Mucosa of descending colon (tissue), 3 donors: ENCODE results near the gene B3GNT3. TPM values are rescaled to one million over a fixed set of nuclear protein-coding genes. Genes with fewer than 3 reads are reported as not detected.

ENCODE experiments used
- ATAC-seq: fragments of 200-7000 bp; cut with Tn5 transposase; one replicate; pipeline ENCODE4 v1.9.1; 2020; ENCODE audit warnings: mild to moderate bottlenecking, moderate library complexity
- DNase-seq, 3 donors: peaks; one replicate each; pipeline ENCODE4 v3.0.0-alpha.2; 2020
- H3K36me3 ChIP-seq: fragments of 200-600 bp; one replicate; pipeline ENCODE4 v1.8.0; 2021; ENCODE audit warnings: low read depth, mild to moderate bottlenecking
- H3K4me1 ChIP-seq: fragments of 200-600 bp; one replicate; pipeline ENCODE4 v1.8.0; 2021; ENCODE audit warnings: low read depth, mild to moderate bottlenecking
- H3K4me3 ChIP-seq: fragments of 200-600 bp; one replicate; pipeline ENCODE4 v1.8.0; 2021; ENCODE audit warnings: mild to moderate bottlenecking
- H3K9me3 ChIP-seq: fragments of 200-600 bp; one replicate; pipeline ENCODE4 v1.8.0; 2021; ENCODE audit warnings: mild to moderate bottlenecking
- intact Hi-C, 2 donors: fragments of 100-400 bp; cut with DNase I in 1 of 2; cut with micrococcal nuclease in 1 of 2; formaldehyde crosslinking; loops; one replicate each; pipeline versions ENCODE4 v1.11.0 to v1.11.1; 2022; cut with DNase I, micrococcal nuclease
- total RNA-seq, 3 donors: library from RNA; stranded (reverse); fragmentation: NEBNext Ultra II Directional in 2 of 3; extraction: Animal tissue kit (Norgen Biotek cat#: 25700) in 2 of 3; gene quantifications; one replicate each; pipeline versions ENCODE4 v1.2.1 to v1.2.4, GENCODE V29; 2021 to 2023
- TF ChIP-seq, protein P1 (sequence below): fragments of 200-600 bp; IDR thresholded peaks from one replicate; pipeline ENCODE4 v1.8.0; 2022; ENCODE audit warnings: antibody characterized with exemption, mild to moderate bottlenecking
- donor health status: DM: no; HTN: no; CAD: no; lungs with moderate emphysema.
- donor health status: DM: no; HTN: no; CAD: no.
- donor health status: DM: no; HTN: yes; CAD: no.

The B3GNT3 gene
- total RNA-seq, 3 donors from 2014 or later, result 77.6 to 205 (median 189) TPM

DNA sequence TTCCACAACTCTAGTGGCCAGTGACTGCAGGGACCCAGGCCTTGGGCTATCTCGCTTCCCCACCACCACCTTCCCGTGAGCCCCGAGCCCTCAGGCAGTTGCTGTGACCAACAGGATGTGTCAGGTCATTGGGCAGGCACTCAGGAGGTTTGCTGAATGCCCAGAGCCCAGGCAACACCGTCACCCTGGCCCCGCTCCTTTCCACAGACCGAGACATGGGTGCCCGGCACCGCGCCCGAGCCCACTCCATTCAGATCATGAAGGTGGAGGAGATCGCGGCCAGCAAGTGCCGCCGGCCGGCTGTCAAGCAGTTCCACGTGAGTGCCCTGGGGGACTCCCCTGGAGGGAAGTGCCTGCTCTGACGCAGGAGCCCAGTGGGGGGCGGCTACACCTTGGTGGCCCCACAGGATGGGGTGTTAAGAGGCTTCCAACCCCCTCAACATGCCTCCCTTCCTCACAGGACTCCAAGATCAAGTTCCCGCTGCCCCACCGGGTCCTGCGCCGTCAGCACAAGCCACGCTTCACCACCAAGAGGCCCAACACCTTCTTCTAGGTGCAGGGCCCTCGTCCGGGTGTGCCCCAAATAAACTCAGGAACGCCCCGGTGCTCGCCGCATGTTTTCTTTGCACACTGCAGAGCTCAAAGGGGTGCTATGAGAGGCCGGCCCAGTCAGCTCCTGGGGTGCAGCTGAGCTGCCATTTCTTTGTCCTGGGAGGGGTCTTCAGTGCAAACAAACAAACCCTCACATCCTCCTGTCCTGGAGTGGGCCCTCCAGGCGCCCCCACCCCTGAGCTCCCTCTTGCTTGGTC lies 68.0 kb downstream of the B3GNT3 start:
- H3K9me3 ChIP-seq, result no peaks in the 10 kb centered on the region
- intact Hi-C loops, result no loop called here
- H3K36me3 ChIP-seq, result peaks cover 5% of the 10 kb centered on the region
- ATAC-seq (no peak), DNase-seq (peak in 1 of 3 donors; percentile 60)
- TF ChIP-seq, protein P1, sequence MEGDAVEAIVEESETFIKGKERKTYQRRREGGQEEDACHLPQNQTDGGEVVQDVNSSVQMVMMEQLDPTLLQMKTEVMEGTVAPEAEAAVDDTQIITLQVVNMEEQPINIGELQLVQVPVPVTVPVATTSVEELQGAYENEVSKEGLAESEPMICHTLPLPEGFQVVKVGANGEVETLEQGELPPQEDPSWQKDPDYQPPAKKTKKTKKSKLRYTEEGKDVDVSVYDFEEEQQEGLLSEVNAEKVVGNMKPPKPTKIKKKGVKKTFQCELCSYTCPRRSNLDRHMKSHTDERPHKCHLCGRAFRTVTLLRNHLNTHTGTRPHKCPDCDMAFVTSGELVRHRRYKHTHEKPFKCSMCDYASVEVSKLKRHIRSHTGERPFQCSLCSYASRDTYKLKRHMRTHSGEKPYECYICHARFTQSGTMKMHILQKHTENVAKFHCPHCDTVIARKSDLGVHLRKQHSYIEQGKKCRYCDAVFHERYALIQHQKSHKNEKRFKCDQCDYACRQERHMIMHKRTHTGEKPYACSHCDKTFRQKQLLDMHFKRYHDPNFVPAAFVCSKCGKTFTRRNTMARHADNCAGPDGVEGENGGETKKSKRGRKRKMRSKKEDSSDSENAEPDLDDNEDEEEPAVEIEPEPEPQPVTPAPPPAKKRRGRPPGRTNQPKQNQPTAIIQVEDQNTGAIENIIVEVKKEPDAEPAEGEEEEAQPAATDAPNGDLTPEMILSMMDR, result no peak
- H3K4me3 ChIP-seq, result no peak overlapping the region
- H3K4me1 ChIP-seq, result peaks cover 54% of the 10 kb centered on the region

Other genes with a start within 250 kb of the B3GNT3 start
- 10 to 100 TPM; 50.1 to 71.0 (median 50.8) TPM for gene COLGALT1, start 239.5 kb upstream of the B3GNT3 start, total RNA-seq
- gene UNC13A, start 106.8 kb upstream of the B3GNT3 start, total RNA-seq, result under 1 TPM; 0.53 to 0.85 (median 0.72) TPM
- gene MAP1S, start 75.7 kb upstream of the B3GNT3 start, total RNA-seq, result 10 to 100 TPM; 42.2 to 57.2 (median 44.7) TPM
- gene FCHO1, start 43.7 kb upstream of the B3GNT3 start, total RNA-seq, result 1 to 10 TPM; 3.4 to 4.4 (median 4.2) TPM
- not detected for gene INSL3, start 26.4 kb downstream of the B3GNT3 start, total RNA-seq
- 1 to 10 TPM; 3.1 to 9.1 (median 5.4) TPM for gene JAK3, start 52.8 kb downstream of the B3GNT3 start, total RNA-seq
- 1,000 to 10,000 TPM; 1,368 to 1,650 (median 1,462) TPM for gene RPL18A, start 64.8 kb downstream of the B3GNT3 start, total RNA-seq
- gene SLC5A5, start 76.8 kb downstream of the B3GNT3 start, total RNA-seq, result under 1 TPM in 1 of 3 donors, not detected in 2; 0.19 TPM
- gene CCDC124, start 137.9 kb downstream of the B3GNT3 start, total RNA-seq, result 10 to 100 TPM; 30.2 to 78.4 (median 56.3) TPM
- gene KCNN1, start 172.0 kb downstream of the B3GNT3 start, total RNA-seq, result under 1 TPM in 1 of 3 donors, not detected in 2; 0.79 TPM
- 10 to 100 TPM; 26.4 to 31.1 (median 30.8) TPM for gene ARRDC2, start 213.0 kb downstream of the B3GNT3 start, total RNA-seq